Measurements from ENCODE around the gene SCNN1B.

GRCh38 chr16:23334950-23335349 is 32.8 kb downstream of the SCNN1B start:
- TF ChIP-seq CTCF (IDR thresholded peaks at IDR 0.05): no peak
- TF ChIP-seq EP300 (IDR thresholded peaks at IDR 0.05): no peak
